ENCODE results near the gene ARHGAP33. TPM values are rescaled to one million over a fixed set of nuclear protein-coding genes. Genes with fewer than 3 reads are reported as not detected.

Gene ARHGAP33
- polyA plus RNA-seq, 1 donor (not counting 4 experiments of a cell fraction or from before 2014, with no cell fraction given), result 0.49 TPM

GRCh38 chr19:35775046-35775297, 392 bp upstream of the ARHGAP33 start:
- FAIRE-seq, result no peak
- Histone ChIP-seq H2AFZ (ENCODE audit: control insufficient read depth, low read length) (peak overlapping the region; percentile 35), H3K79me2 (ENCODE audit: control insufficient read depth, insufficient read depth, low read length) (no peaks in the 10 kb centered on the region), H3K27me3 (ENCODE audit: control insufficient read depth, extremely low read depth, insufficient read depth, low read length) (no peaks in the 10 kb centered on the region), H3K4me1 (ENCODE audit: control insufficient read depth, extremely low read depth, insufficient read depth, low read length) (peaks cover 4% of the 10 kb centered on the region), H3K9me1 (ENCODE audit: control insufficient read depth, extremely low read depth, insufficient read depth, low read length) (no peaks in the 10 kb centered on the region), H3K9me3 (ENCODE audit: control insufficient read depth, low read depth, low read length) (no peaks in the 10 kb centered on the region), H4K20me1 (ENCODE audit: control insufficient read depth, extremely low read depth, insufficient read depth, low read length) (no peaks in the 10 kb centered on the region), H3K36me3 (ENCODE audit: control insufficient read depth in 2 of 2, extremely low read depth in 1 of 2, insufficient read depth in 2 of 2, low read length in 2 of 2) (no peaks in the 10 kb centered on the region), H3K9ac (ENCODE audit: control insufficient read depth, extremely low read depth, insufficient read depth, low read length) (no peak overlapping the region), H3K4me3 (ENCODE audit: control insufficient read depth in 2 of 3, extremely low read depth in 1 of 3, insufficient read depth in 2 of 3, low read depth in 1 of 3, low read length in 3 of 3) (peak overlapping the region in 2 of 3 experiments; percentile 58 to 60), H3K27ac (ENCODE audit: control insufficient read depth, insufficient read depth, low read length) (no peak overlapping the region), H3K4me2 (ENCODE audit: control insufficient read depth, extremely low read depth, insufficient read depth, low read depth, low read length) (peak overlapping the region; percentile 80)
- no peak for DNase-seq (ENCODE audit: low read depth, low spot score)
- TF ChIP-seq CTCF (optimal IDR thresholded peaks at IDR 0.05 in 1 of 3, IDR thresholded peaks at IDR 0.05 in 1 of 3, conservative IDR thresholded peaks at IDR 0.05 in 1 of 3; ENCODE audit: extremely low read depth in 1 of 3, insufficient read depth in 2 of 3, low read length in 3 of 3) (no peak), EZH2 (IDR thresholded peaks at IDR 0.05; ENCODE audit: low read length) (no peak)
- dilution Hi-C loops (cut with MboI; ENCODE audit: extremely low pct_ligation_motif_present, low sequenced_read_pairs), result no loop called here

- Histone ChIP-seq H2AFZ (ENCODE audit: control insufficient read depth, low read length) (no peak overlapping the region), H3K27ac (ENCODE audit: control insufficient read depth, insufficient read depth, low read length) (no peak overlapping the region), H3K27me3 (ENCODE audit: control insufficient read depth, extremely low read depth, insufficient read depth, low read length) (no peaks in the 10 kb centered on the region), H3K9me3 (ENCODE audit: control insufficient read depth, low read depth, low read length) (no peaks in the 10 kb centered on the region), H3K4me3 (ENCODE audit: control insufficient read depth in 2 of 3, extremely low read depth in 1 of 3, insufficient read depth in 2 of 3, low read depth in 1 of 3, low read length in 3 of 3) (peak overlapping the region in 2 of 3 experiments; percentile 45 to 60), H3K36me3 (ENCODE audit: control insufficient read depth in 2 of 2, extremely low read depth in 1 of 2, insufficient read depth in 2 of 2, low read length in 2 of 2) (no peaks in the 10 kb centered on the region), H3K9me1 (ENCODE audit: control insufficient read depth, extremely low read depth, insufficient read depth, low read length) (no peaks in the 10 kb centered on the region), H3K9ac (ENCODE audit: control insufficient read depth, extremely low read depth, insufficient read depth, low read length) (no peak overlapping the region), H3K4me1 (ENCODE audit: control insufficient read depth, extremely low read depth, insufficient read depth, low read length) (peaks cover 4% of the 10 kb centered on the region), H3K4me2 (ENCODE audit: control insufficient read depth, extremely low read depth, insufficient read depth, low read depth, low read length) (peak overlapping the region; percentile 80), H4K20me1 (ENCODE audit: control insufficient read depth, extremely low read depth, insufficient read depth, low read length) (no peaks in the 10 kb centered on the region), H3K79me2 (ENCODE audit: control insufficient read depth, insufficient read depth, low read length) (no peaks in the 10 kb centered on the region)
- DNase-seq (ENCODE audit: low read depth, low spot score) (no peak), FAIRE-seq (no peak)
- dilution Hi-C loops (cut with MboI; ENCODE audit: extremely low pct_ligation_motif_present, low sequenced_read_pairs), result no loop called here
- no peak for TF ChIP-seq CTCF (optimal IDR thresholded peaks at IDR 0.05 in 1 of 3, IDR thresholded peaks at IDR 0.05 in 1 of 3, conservative IDR thresholded peaks at IDR 0.05 in 1 of 3; ENCODE audit: extremely low read depth in 1 of 3, insufficient read depth in 2 of 3, low read length in 3 of 3)
- no peak for TF ChIP-seq EZH2 (IDR thresholded peaks at IDR 0.05; ENCODE audit: low read length)
Measured at GRCh38 chr19:35776102-35776788, 881 bp downstream of the ARHGAP33 start.
